Measurements from ENCODE around the gene MADCAM1. TPM values are rescaled to one million over a fixed set of nuclear protein-coding genes. Genes with fewer than 3 reads are reported as not detected.

MADCAM1 gene
- total RNA-seq, 1 donor from 2014 or later = 0.98 TPM

DNA sequence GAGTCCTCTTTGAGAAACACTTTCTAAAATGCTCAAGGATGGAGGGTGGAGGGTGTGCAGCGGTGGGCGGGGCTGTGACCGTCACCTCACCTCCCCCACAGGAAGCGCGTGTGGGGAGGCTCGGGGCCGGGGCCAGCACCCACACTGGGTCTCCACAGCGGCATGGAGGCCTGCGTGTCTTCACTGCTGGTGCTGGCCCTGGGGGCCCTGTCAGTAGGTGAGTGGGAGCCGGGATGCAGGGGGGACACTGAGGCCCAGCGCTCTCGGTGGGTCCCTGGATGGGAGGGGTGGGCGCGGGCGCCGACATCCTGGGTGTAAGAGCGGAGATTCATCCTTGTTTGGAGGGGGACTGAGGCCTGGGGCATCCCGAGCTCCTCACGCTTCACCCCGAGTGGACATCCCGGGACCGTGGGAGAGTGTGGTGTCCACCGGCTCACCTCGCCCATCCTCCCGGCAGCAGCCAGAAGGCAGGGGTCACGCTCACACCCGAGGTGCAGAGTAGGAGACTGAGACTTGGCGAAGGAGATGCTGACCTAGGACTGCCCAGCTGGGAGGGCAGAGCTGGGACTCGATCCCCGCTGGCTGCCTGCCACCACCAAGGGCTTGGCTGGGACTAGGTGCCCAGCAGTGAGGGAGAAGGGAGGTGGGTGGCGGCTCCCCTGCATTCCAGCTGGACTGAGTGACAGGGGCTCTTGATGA, 47.8 kb downstream of the MADCAM1 start, which contains the start of gene GZMM:
Gene GZMM (plus strand): TSS at position 144 of the 699 bp plus-strand sequence. CDS start 19 bp downstream, at position 163.
- Mint-ChIP-seq H3K4me1 (no peaks in the 10 kb centered on the region), H3K4me3 (no peak within 1 kb of the TSS), H3K9me3 (no peaks in the 10 kb centered on the region), H3K36me3 (peaks cover 3% of the 10 kb centered on the region), H3K27ac (no peak within 1 kb of the TSS), H3K27me3 (ENCODE audit: low read depth) (no peaks in the 10 kb centered on the region)
- no peak for TF ChIP-seq CTCF (IDR thresholded peaks at IDR 0.05; ENCODE audit: unreplicated experiment)
- no peak for DNase-seq (ENCODE audit: low spot score in 2 of 2, unreplicated experiment in 2 of 2)

DNA sequence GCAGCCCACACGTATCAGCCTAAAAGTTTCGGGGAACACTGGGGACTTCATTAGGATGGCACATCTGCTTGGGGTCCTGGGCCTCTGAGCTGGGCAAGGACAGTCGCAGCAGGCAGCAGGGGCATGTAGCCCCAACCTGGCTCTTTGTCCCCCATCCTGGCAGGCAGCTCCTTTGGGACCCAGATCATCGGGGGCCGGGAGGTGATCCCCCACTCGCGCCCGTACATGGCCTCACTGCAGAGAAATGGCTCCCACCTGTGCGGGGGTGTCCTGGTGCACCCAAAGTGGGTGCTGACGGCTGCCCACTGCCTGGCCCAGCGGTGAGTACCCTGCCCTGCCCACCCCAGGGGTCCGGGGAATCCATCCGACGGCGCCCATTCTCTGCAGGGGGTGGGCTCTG, 50.8 kb downstream of the MADCAM1 start:
- Mint-ChIP-seq H3K27me3 (ENCODE audit: low read depth) (peaks cover 5% of the 10 kb centered on the region), H3K4me3 (no peak overlapping the region), H3K27ac (no peak overlapping the region), H3K9me3 (no peaks in the 10 kb centered on the region), H3K4me1 (peaks cover 3% of the 10 kb centered on the region), H3K36me3 (peaks cover 3% of the 10 kb centered on the region)
- DNase-seq (ENCODE audit: low spot score in 2 of 2, unreplicated experiment in 2 of 2) = no peak
- TF ChIP-seq CTCF (IDR thresholded peaks at IDR 0.05; ENCODE audit: unreplicated experiment) = no peak

- no peak for DNase-seq (ENCODE audit: low spot score in 2 of 2, unreplicated experiment in 2 of 2)
- no peaks in the 10 kb centered on the region for H3K9me3 Mint-ChIP-seq
- peaks cover 8% of the 10 kb centered on the region for H3K27me3 Mint-ChIP-seq (ENCODE audit: low read depth)
- H3K27ac Mint-ChIP-seq = no peak overlapping the region
- peaks cover 3% of the 10 kb centered on the region for H3K36me3 Mint-ChIP-seq
- TF ChIP-seq CTCF (IDR thresholded peaks at IDR 0.05; ENCODE audit: unreplicated experiment) = no peak
- H3K4me1 Mint-ChIP-seq = peaks cover 3% of the 10 kb centered on the region
- H3K4me3 Mint-ChIP-seq = no peak overlapping the region
These were observed 51.8 kb downstream of the MADCAM1 start for GRCh38 chr19:547836-548720.

- no peak for DNase-seq (ENCODE audit: low spot score in 2 of 2, unreplicated experiment in 2 of 2)
- no peak overlapping the region for H3K27ac Mint-ChIP-seq
- TF ChIP-seq CTCF (IDR thresholded peaks at IDR 0.05; ENCODE audit: unreplicated experiment) = no peak
- H3K4me3 Mint-ChIP-seq = no peak overlapping the region
- peaks cover 8% of the 10 kb centered on the region for H3K27me3 Mint-ChIP-seq (ENCODE audit: low read depth)
- peaks cover 3% of the 10 kb centered on the region for H3K4me1 Mint-ChIP-seq
- H3K36me3 Mint-ChIP-seq = no peaks in the 10 kb centered on the region
- H3K9me3 Mint-ChIP-seq = no peaks in the 10 kb centered on the region
These were observed 52.9 kb downstream of the MADCAM1 start for GRCh38 chr19:548886-549830.

DNA sequence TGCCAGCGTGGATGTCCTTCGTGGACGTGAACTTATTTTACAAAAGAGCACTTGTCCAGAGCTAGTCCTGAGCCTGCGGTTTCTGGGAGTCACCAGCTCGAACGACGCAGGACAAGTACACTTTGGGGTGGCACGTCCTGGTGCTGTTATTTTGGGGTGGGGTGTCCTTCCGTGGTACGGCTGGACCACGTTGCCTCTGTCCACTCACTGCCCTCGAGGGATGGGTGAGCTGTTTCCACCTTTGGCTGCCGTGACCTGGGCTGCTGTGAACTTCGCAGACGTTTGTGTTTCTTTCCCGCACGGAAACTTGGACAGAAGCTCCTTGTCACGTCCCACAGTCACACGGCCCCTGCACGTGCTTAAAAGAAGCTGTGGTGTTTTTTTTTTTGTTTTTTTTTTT, 58.5 kb downstream of the MADCAM1 start:
- Mint-ChIP-seq H3K9me3 (no peaks in the 10 kb centered on the region), H3K4me3 (no peak overlapping the region), H3K36me3 (no peaks in the 10 kb centered on the region), H3K27me3 (ENCODE audit: low read depth) (peaks cover 8% of the 10 kb centered on the region), H3K27ac (no peak overlapping the region), H3K4me1 (peaks cover 3% of the 10 kb centered on the region)
- TF ChIP-seq CTCF (IDR thresholded peaks at IDR 0.05; ENCODE audit: unreplicated experiment) = no peak
- no peak for DNase-seq (ENCODE audit: low spot score in 2 of 2, unreplicated experiment in 2 of 2)
